SK-N-SH (cell line): ENCODE data around the gene INPP5A. TPM values are rescaled to one million over a fixed set of nuclear protein-coding genes. Genes with fewer than 3 reads are reported as not detected.

Experiments
- CTCF ChIA-PET: fragments of 300-600, 350-600 bp; formaldehyde crosslinking; extraction: SDS; loops from one replicate; lab custom pipeline; 2021; lab: Yijun Ruan, JAX
- POLR2A ChIA-PET: fragments of 350-600 bp; sonication (Branson Sonifier 250); formaldehyde crosslinking; extraction: SDS; loops from one replicate; lab custom pipeline; 2020; ENCODE audit warnings: antibody characterized with exemption, inconsistent platforms; lab: Yijun Ruan, JAX
- DNase-seq: peaks from one replicate; pipeline ENCODE4 v3.0.0; 2012
- H2AFZ ChIP-seq: fragments of 200-600 bp; sonication (generic); 2 replicates; pipeline ENCODE4 v1.8.1; 2016; ENCODE audit warnings: antibody characterized with exemption, mild to moderate bottlenecking, low read depth
- H3F3A ChIP-seq: fragments of 200-600 bp; sonication (generic); replicated peaks from 2 replicates; pipeline ENCODE3; 2016; ENCODE audit warnings: antibody characterized with exemption, mild to moderate bottlenecking; ENCODE audit not compliant: insufficient read depth
- H3K27ac ChIP-seq, 2 experiments: fragments of 200-500 bp in 1 of 2; fragments of 200-600 bp in 1 of 2; sonication (Bioruptor generic) in 1 of 2; sonication (generic), shearing (Covaris generic) in 1 of 2; 2 replicates each; pipeline versions ENCODE4 v1.5.1 to v1.6.1; 2014 to 2016; ENCODE audit warnings: low read depth in 2 of 2, inconsistent platforms in 1 of 2, low read length in 1 of 2, mild to moderate bottlenecking in 1 of 2, mixed read lengths in 1 of 2
- H3K27me3 ChIP-seq: fragments of 200-600 bp; sonication (generic), shearing (Covaris generic); 2 replicates; pipeline ENCODE4 v1.6.1; 2016; ENCODE audit warnings: mixed run types; ENCODE audit not compliant: insufficient read depth
- H3K36me3 ChIP-seq, 2 experiments: fragments of 200-500 bp in 1 of 2; fragments of 200-600 bp in 1 of 2; sonication (Bioruptor generic) in 1 of 2; sonication (generic) in 1 of 2; replicated peaks in 1 of 2; 2 replicates each; pipeline versions ENCODE3 to v1.5.1; 2014 to 2016; ENCODE audit warnings: low read length in 1 of 2, mild to moderate bottlenecking in 1 of 2; ENCODE audit not compliant: insufficient read depth in 2 of 2, control insufficient read depth in 1 of 2
- H3K4me1 ChIP-seq, 2 experiments: fragments of 200-500 bp in 1 of 2; fragments of 200-600 bp in 1 of 2; sonication (Bioruptor generic) in 1 of 2; sonication (generic), shearing (Covaris generic) in 1 of 2; 2 replicates each; pipeline versions ENCODE4 v1.5.1 to v1.6.1; 2014 to 2016; ENCODE audit warnings: low read depth in 1 of 2, low read length in 1 of 2, mixed run types in 1 of 2; ENCODE audit not compliant: insufficient read depth in 2 of 2, control insufficient read depth in 1 of 2
- H3K4me2 ChIP-seq: fragments of 200-600 bp; sonication (generic), shearing (Covaris generic); 2 replicates; pipeline ENCODE4 v1.6.1; 2017; ENCODE audit warnings: mixed run types
- H3K4me3 ChIP-seq, 2 experiments: fragments of 200-500 bp in 1 of 2; fragments of 200-600 bp in 1 of 2; sonication (Bioruptor generic) in 1 of 2; sonication (generic), shearing (Covaris generic) in 1 of 2; 2 replicates each; pipeline versions ENCODE4 v1.5.1 to v1.8.1; 2014 to 2016; ENCODE audit warnings: low read depth in 2 of 2, inconsistent platforms in 1 of 2, low read length in 1 of 2, mild to moderate bottlenecking in 1 of 2, mixed read lengths in 1 of 2, moderate library complexity in 1 of 2
- H3K79me2 ChIP-seq: fragments of 200-600 bp; sonication (generic); 2 replicates; pipeline ENCODE4 v1.8.1; 2017; ENCODE audit warnings: mild to moderate bottlenecking; ENCODE audit not compliant: insufficient read depth
- H3K9ac ChIP-seq: fragments of 200-600 bp; sonication (generic); 2 replicates; pipeline ENCODE4 v1.6.1; 2017; ENCODE audit warnings: mixed run types
- H3K9me2 ChIP-seq: fragments of 200-600 bp; sonication (generic); 2 replicates; pipeline ENCODE4 v1.6.1; 2017; ENCODE audit warnings: mixed run types
- H3K9me3 ChIP-seq: fragments of 200-600 bp; sonication (generic); 2 replicates; pipeline ENCODE4 v1.6.1; 2017; ENCODE audit warnings: mixed run types, mild to moderate bottlenecking, moderate library complexity
- H4K20me1 ChIP-seq: fragments of 200-600 bp; sonication (generic); 2 replicates; pipeline ENCODE4 v1.6.1; 2017; ENCODE audit warnings: mild to moderate bottlenecking, mixed run types; ENCODE audit not compliant: insufficient read depth
- ELF1 ChIP-seq: IDR thresholded peaks from 2 replicates; pipeline ENCODE4 v1.4.0; 2012
- EP300 ChIP-seq, 2 experiments: IDR thresholded peaks; 2 replicates each; pipeline versions ENCODE4 v1.4.0 to v1.6.1; 2012; ENCODE audit warnings: borderline replicate concordance in 1 of 2, low read depth in 1 of 2, low read length in 1 of 2
- EZH2phosphoT487 ChIP-seq: fragments of 200-600 bp; sonication (generic); IDR thresholded peaks from 2 replicates; pipeline ENCODE4 v1.6.1; 2017; ENCODE audit warnings: low read depth, mixed run types, mild to moderate bottlenecking, antibody characterized with exemption, moderate library complexity, borderline replicate concordance
- FOXJ3 ChIP-seq: sonication (generic); formaldehyde crosslinking; IDR thresholded peaks from 2 replicates; pipeline ENCODE4 v1.5.1; 2020; ENCODE audit warnings: mild to moderate bottlenecking, missing genetic modification reagents
- FOXM1 ChIP-seq: IDR thresholded peaks from 2 replicates; pipeline ENCODE4 v1.4.0; 2012; ENCODE audit warnings: low read depth, mild to moderate bottlenecking
- GATA2 ChIP-seq: sonication (generic); formaldehyde crosslinking; IDR thresholded peaks from 2 replicates; pipeline ENCODE4 v1.5.0; 2020; ENCODE audit warnings: mild to moderate bottlenecking, missing genetic modification reagents
- JUND ChIP-seq: IDR thresholded peaks from 2 replicates; pipeline ENCODE4 v1.4.0; 2012
- MEF2A ChIP-seq: IDR thresholded peaks from 2 replicates; pipeline ENCODE4 v1.4.0; 2012; ENCODE audit warnings: low read depth, borderline replicate concordance
- NFIC ChIP-seq: IDR thresholded peaks from 2 replicates; pipeline ENCODE4 v1.4.0; 2012; ENCODE audit warnings: borderline replicate concordance
- NRF1 ChIP-seq: IDR thresholded peaks from 2 replicates; pipeline ENCODE4 v1.6.1; 2012; ENCODE audit warnings: low read depth, mild to moderate bottlenecking, low read length
- RFX5 ChIP-seq: IDR thresholded peaks from 2 replicates; pipeline ENCODE4 v1.6.1; 2012; ENCODE audit warnings: mild to moderate bottlenecking, improper control_type of control experiment, low read length
- SIN3A ChIP-seq: IDR thresholded peaks from 2 replicates; pipeline ENCODE4 v1.6.1; 2012; ENCODE audit warnings: low read depth, mild to moderate bottlenecking, low read length, moderate library complexity, borderline replicate concordance
- TCF12 ChIP-seq: IDR thresholded peaks from 2 replicates; pipeline ENCODE4 v1.4.0; 2012
- TEAD4 ChIP-seq: IDR thresholded peaks from 2 replicates; pipeline ENCODE4 v1.4.0; 2012; ENCODE audit warnings: mild to moderate bottlenecking, borderline replicate concordance; ENCODE audit not compliant: insufficient read depth
- WGBS: methylation state at CpG from one replicate; pipeline ENCODE4 v1.1.6; 2017; ENCODE audit warnings: low lambda C conversion rate; 5-methylcytosine and 5-hydroxymethylcytosine counted together
- polyA plus RNA-seq, 3 experiments: library from polyadenylated mRNA; depleted of rRNA; stranded (reverse); fragments of >200 nt; gene quantifications; 2 replicates each; pipeline ENCODE4 v1.2.3, GENCODE V29; 2012
- TF ChIP-seq, protein P1 (sequence below): IDR thresholded peaks from 2 replicates; pipeline ENCODE4 v1.4.0; 2012; ENCODE audit warnings: low read depth, borderline replicate concordance
- TF ChIP-seq, protein P2 (sequence below): fragments of 150-350 bp; IDR thresholded peaks from 2 replicates; pipeline ENCODE4 v1.6.1; 2016; ENCODE audit warnings: mild to moderate bottlenecking, low read depth, low read length
- TF ChIP-seq, protein P3 (sequence below): IDR thresholded peaks from 2 replicates; pipeline ENCODE4 v1.6.1; 2012; ENCODE audit warnings: mild to moderate bottlenecking, low read depth, low read length, moderate library complexity
- TF ChIP-seq, protein P4 (sequence below): IDR thresholded peaks from 2 replicates; pipeline ENCODE4 v1.4.0; 2012; ENCODE audit warnings: low read depth, borderline replicate concordance

INPP5A gene
- polyA plus RNA-seq, 1 of the 3 experiments (the other 2 are of a cell fraction): 12.0 TPM

DNA sequence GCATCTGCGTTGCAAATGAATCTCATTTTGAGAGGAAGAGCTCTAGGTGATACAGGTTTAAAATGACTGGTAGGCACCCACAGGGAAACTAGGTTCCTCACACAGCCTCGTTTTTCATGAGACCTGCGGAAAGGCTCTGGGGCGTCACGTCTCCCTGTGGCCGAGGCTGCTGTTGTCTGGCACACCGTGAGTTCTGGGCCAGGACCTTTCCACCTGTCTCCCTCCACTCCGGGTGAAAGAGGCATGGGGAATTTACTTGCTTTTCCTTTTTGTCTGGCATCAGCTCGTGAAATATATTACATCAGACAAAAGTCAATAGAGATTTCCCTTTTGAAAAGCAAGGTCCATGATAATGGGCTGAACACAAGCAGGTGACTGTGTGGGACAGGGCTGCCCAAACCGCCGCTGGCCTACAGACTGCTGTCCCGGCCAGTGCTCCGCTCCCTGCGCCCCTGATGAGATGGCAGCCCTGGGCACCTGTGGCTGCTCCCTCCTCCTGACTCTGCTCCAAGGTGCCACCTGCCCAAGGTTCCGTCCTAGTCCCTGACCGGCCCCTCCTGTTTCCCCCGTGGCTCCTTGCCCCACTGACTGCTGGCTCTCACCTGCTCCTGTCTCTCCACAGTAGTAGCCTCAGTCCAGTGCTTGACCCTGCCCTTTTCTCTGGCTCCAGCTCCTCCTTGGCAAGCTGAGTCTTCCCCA lies 138.8 kb downstream of the INPP5A start:
- WGBS: 90% methylated on average over 17 of the region's 17 CpGs
- Histone ChIP-seq H3K9me3 (no peaks in the 10 kb centered on the region), H3K4me2 (no peak overlapping the region), H3K9me2 (no peaks in the 10 kb centered on the region), H3K36me3 (no peaks in the 10 kb centered on the region), H3K4me3 (no peak overlapping the region), H3K4me1 (peaks cover 0 to 11% of the 10 kb centered on the region in 2 experiments; a peak in 1 of 4 replicates)
- CTCF ChIA-PET: interaction anchor here (3.0 kb wide), 1 partner anchor 22 kb away, joined by 14 read pairs; no protein-coding TSS in a partner anchor
- POLR2A ChIA-PET: no interaction called here
- TF ChIP-seq, protein P1, sequence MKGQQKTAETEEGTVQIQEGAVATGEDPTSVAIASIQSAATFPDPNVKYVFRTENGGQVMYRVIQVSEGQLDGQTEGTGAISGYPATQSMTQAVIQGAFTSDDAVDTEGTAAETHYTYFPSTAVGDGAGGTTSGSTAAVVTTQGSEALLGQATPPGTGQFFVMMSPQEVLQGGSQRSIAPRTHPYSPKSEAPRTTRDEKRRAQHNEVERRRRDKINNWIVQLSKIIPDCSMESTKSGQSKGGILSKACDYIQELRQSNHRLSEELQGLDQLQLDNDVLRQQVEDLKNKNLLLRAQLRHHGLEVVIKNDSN: no peak
- TF ChIP-seq, protein P2, sequence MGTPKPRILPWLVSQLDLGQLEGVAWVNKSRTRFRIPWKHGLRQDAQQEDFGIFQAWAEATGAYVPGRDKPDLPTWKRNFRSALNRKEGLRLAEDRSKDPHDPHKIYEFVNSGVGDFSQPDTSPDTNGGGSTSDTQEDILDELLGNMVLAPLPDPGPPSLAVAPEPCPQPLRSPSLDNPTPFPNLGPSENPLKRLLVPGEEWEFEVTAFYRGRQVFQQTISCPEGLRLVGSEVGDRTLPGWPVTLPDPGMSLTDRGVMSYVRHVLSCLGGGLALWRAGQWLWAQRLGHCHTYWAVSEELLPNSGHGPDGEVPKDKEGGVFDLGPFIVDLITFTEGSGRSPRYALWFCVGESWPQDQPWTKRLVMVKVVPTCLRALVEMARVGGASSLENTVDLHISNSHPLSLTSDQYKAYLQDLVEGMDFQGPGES: no peak
- TF ChIP-seq SIN3A (no peak), NRF1 (no peak), MEF2A (no peak), RFX5 (no peak), EZH2phosphoT487 (no peak), GATA2 (CRISPR knock-in tag) (no peak), TCF12 (no peak), TEAD4 (no peak), ELF1 (no peak), JUND (no peak), FOXM1 (no peak), EP300 (IDR thresholded peaks at IDR 0.05; ENCODE audit: borderline replicate concordance in 1 of 2, low read depth in 1 of 2, low read length in 1 of 2) (no peak), NFIC (no peak), FOXJ3 (CRISPR knock-in tag) (no peak)
- TF ChIP-seq, protein P3, sequence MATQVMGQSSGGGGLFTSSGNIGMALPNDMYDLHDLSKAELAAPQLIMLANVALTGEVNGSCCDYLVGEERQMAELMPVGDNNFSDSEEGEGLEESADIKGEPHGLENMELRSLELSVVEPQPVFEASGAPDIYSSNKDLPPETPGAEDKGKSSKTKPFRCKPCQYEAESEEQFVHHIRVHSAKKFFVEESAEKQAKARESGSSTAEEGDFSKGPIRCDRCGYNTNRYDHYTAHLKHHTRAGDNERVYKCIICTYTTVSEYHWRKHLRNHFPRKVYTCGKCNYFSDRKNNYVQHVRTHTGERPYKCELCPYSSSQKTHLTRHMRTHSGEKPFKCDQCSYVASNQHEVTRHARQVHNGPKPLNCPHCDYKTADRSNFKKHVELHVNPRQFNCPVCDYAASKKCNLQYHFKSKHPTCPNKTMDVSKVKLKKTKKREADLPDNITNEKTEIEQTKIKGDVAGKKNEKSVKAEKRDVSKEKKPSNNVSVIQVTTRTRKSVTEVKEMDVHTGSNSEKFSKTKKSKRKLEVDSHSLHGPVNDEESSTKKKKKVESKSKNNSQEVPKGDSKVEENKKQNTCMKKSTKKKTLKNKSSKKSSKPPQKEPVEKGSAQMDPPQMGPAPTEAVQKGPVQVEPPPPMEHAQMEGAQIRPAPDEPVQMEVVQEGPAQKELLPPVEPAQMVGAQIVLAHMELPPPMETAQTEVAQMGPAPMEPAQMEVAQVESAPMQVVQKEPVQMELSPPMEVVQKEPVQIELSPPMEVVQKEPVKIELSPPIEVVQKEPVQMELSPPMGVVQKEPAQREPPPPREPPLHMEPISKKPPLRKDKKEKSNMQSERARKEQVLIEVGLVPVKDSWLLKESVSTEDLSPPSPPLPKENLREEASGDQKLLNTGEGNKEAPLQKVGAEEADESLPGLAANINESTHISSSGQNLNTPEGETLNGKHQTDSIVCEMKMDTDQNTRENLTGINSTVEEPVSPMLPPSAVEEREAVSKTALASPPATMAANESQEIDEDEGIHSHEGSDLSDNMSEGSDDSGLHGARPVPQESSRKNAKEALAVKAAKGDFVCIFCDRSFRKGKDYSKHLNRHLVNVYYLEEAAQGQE: no peak
- TF ChIP-seq, protein P4, sequence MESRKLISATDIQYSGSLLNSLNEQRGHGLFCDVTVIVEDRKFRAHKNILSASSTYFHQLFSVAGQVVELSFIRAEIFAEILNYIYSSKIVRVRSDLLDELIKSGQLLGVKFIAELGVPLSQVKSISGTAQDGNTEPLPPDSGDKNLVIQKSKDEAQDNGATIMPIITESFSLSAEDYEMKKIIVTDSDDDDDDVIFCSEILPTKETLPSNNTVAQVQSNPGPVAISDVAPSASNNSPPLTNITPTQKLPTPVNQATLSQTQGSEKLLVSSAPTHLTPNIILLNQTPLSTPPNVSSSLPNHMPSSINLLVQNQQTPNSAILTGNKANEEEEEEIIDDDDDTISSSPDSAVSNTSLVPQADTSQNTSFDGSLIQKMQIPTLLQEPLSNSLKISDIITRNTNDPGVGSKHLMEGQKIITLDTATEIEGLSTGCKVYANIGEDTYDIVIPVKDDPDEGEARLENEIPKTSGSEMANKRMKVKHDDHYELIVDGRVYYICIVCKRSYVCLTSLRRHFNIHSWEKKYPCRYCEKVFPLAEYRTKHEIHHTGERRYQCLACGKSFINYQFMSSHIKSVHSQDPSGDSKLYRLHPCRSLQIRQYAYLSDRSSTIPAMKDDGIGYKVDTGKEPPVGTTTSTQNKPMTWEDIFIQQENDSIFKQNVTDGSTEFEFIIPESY: no peak
- TF ChIP-seq, all 33 proteins: peak for 0
- H3K27me3 ChIP-seq: no peaks in the 10 kb centered on the region
- H4K20me1 ChIP-seq: no peaks in the 10 kb centered on the region
- no peaks in the 10 kb centered on the region for H3K79me2 ChIP-seq
- H2AFZ ChIP-seq: no peak overlapping the region
- H3K27ac ChIP-seq: no peak overlapping the region
- H3F3A ChIP-seq: no peaks in the 10 kb centered on the region
- no peak overlapping the region for H3K9ac ChIP-seq
- DNase-seq: no peak
